NCI-H146 (cell line): ENCODE data around the gene TEN1.

ENCODE experiments used
- DNase-seq: peaks from one replicate; lab custom pipeline; 2025; lab: John Stamatoyannopoulos, UW

Gene TEN1

GRCh38 chr17:76007131-76007849 is 28.2 kb downstream of the TEN1 start:
- DNase-seq: no peak

GRCh38 chr17:76007850-76008165 is 28.8 kb downstream of the TEN1 start:
- no peak for DNase-seq

GRCh38 chr17:76008208-76008607 is 29.2 kb downstream of the TEN1 start:
- no peak for DNase-seq

GRCh38 chr17:76008630-76009425 is 29.8 kb downstream of the TEN1 start:
- no peak for DNase-seq

GRCh38 chr17:76009447-76009846 is 30.4 kb downstream of the TEN1 start:
- no peak for DNase-seq

GRCh38 chr17:76009969-76010661 is 31.1 kb downstream of the TEN1 start:
- DNase-seq: no peak

GRCh38 chr17:76011951-76012350 is 32.9 kb downstream of the TEN1 start:
- DNase-seq: no peak

GRCh38 chr17:76013377-76013932 is 34.4 kb downstream of the TEN1 start:
- no peak for DNase-seq

- DNase-seq: peak; percentile 94
These were observed 35.3 kb downstream of the TEN1 start for GRCh38 chr17:76014100-76014924.

- DNase-seq: no peak
These were observed 35.9 kb downstream of the TEN1 start for GRCh38 chr17:76014925-76015261.

GRCh38 chr17:76017481-76018339 is 38.7 kb downstream of the TEN1 start:
- no peak for DNase-seq

- no peak for DNase-seq
These were observed 39.3 kb downstream of the TEN1 start for GRCh38 chr17:76018340-76018680.

GRCh38 chr17:76018801-76019200 is 39.8 kb downstream of the TEN1 start:
- no peak for DNase-seq

GRCh38 chr17:76019833-76020467 is 40.9 kb downstream of the TEN1 start:
- DNase-seq: no peak

GRCh38 chr17:76022285-76022684 is 43.2 kb downstream of the TEN1 start:
- DNase-seq: no peak

- no peak for DNase-seq
These were observed 44.2 kb downstream of the TEN1 start for GRCh38 chr17:76022973-76023899.

- DNase-seq: no peak
These were observed 44.8 kb downstream of the TEN1 start for GRCh38 chr17:76023900-76024237.

GRCh38 chr17:76024353-76024752 is 45.3 kb downstream of the TEN1 start:
- no peak for DNase-seq

- no peak for DNase-seq
These were observed 46.3 kb downstream of the TEN1 start for GRCh38 chr17:76025294-76025693.

GRCh38 chr17:76026714-76027158 is 47.7 kb downstream of the TEN1 start:
- no peak for DNase-seq
